Measurements from ENCODE around the gene CALR3.

Gene CALR3

DNA sequence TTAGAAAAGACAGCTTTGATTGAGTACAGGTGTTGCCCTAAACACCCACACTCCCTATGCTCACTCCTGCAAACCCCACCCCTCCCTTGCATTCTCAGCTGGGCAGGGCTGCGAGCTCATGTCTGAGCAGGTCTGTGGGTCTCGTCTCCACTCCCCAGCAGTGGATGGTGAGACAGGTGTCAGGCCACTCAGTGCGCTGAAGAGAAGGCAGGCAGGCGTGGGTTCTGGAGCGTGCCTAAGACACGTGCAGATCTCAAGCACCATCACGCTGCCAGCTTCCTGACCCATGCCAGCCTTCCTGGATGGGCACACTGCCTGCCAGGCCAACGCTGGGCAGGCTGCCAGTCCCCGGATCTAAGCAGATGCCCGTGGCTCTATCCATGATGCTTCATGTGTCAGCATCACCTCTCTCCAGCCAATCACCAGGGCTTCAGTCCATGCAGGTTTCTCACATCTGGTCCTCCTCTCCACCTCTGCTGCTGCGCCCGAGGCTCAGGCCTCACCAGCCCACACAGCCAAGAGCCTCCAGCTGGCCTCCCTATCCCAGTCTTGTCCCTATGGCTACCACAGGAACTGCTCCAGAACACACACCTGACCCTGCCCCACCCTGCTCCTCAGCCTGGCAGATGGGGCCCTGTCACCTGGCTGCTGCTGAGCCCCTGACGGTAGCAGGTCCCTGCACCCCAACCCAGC, 66.8 kb downstream of the CALR3 start:
- DNase-seq (ENCODE audit: low read depth in 2 of 2): no peak
